Neuronal stem cell (in vitro differentiated cells): Measurements from ENCODE around the gene NLGN1.

Experiments used
- DNase-seq: peaks from one replicate; pipeline ENCODE4 v3.0.0-alpha.2; 2013; ENCODE audit warnings: low spot score
- H2AFZ ChIP-seq: one replicate; pipeline ENCODE4 v1.6.1; 2013; ENCODE audit warnings: mild to moderate bottlenecking, low read length, inconsistent platforms
- H2AK5ac ChIP-seq: 2 replicates; pipeline ENCODE4 v1.6.1; 2013; ENCODE audit warnings: low read depth, mild to moderate bottlenecking, inconsistent platforms, low read length, moderate library complexity, mixed read lengths
- H2BK120ac ChIP-seq: 2 replicates; pipeline ENCODE4 v1.6.1; 2013; ENCODE audit warnings: low read depth, mild to moderate bottlenecking, inconsistent platforms, low read length, moderate library complexity, mixed read lengths
- H2BK12ac ChIP-seq: one replicate; pipeline ENCODE4 v1.6.1; 2013; ENCODE audit warnings: low read length, inconsistent platforms
- H2BK15ac ChIP-seq: 2 replicates; pipeline ENCODE4 v1.6.1; 2013; ENCODE audit warnings: mild to moderate bottlenecking, low read length, inconsistent platforms, mixed read lengths
- H2BK5ac ChIP-seq: one replicate; pipeline ENCODE4 v1.6.1; 2013; ENCODE audit warnings: inconsistent platforms, mild to moderate bottlenecking, low read length, moderate library complexity
- H3K14ac ChIP-seq: one replicate; pipeline ENCODE4 v1.6.1; 2013; ENCODE audit warnings: low read length, inconsistent platforms
- H3K18ac ChIP-seq: 2 replicates; pipeline ENCODE4 v1.6.1; 2013; ENCODE audit warnings: low read length, inconsistent platforms
- H3K23ac ChIP-seq: 2 replicates; pipeline ENCODE4 v1.6.1; 2013; ENCODE audit warnings: low read depth, mild to moderate bottlenecking, mixed read lengths, low read length, inconsistent platforms; ENCODE audit not compliant: poor library complexity
- H3K27ac ChIP-seq: replicated peaks from 3 replicates; pipeline ENCODE4 v1.5.1; 2013; ENCODE audit warnings: low read length, inconsistent platforms
- H3K27me3 ChIP-seq, 3 experiments: 2 replicates each; pipeline ENCODE4 v1.6.1; 2013; ENCODE audit warnings: low read length in 3 of 3, mild to moderate bottlenecking in 2 of 3, inconsistent platforms in 1 of 3, low read depth in 1 of 3, mixed read lengths in 1 of 3, moderate library complexity in 1 of 3; ENCODE audit not compliant: control insufficient read depth in 3 of 3, insufficient read depth in 3 of 3
- H3K36me3 ChIP-seq, 2 donors: replicated peaks in 1 of 2; 2 replicates each; pipeline ENCODE4 v1.6.1; 2013; ENCODE audit warnings: low read length in 2 of 2; ENCODE audit not compliant: control insufficient read depth in 2 of 2, insufficient read depth in 2 of 2
- H3K4ac ChIP-seq: 2 replicates; pipeline ENCODE4 v1.6.1; 2013; ENCODE audit warnings: inconsistent platforms, mild to moderate bottlenecking, low read length, moderate library complexity
- H3K4me1 ChIP-seq, 2 donors: 1 replicate in 1 of 2; 2 replicates in 1 of 2; pipeline ENCODE4 v1.6.1; 2013; ENCODE audit warnings: low read length in 2 of 2, low read depth in 1 of 2; ENCODE audit not compliant: control insufficient read depth in 2 of 2, insufficient read depth in 1 of 2
- H3K4me2 ChIP-seq: one replicate; pipeline ENCODE4 v1.6.1; 2013; ENCODE audit warnings: mild to moderate bottlenecking, low read length, inconsistent platforms; ENCODE audit not compliant: insufficient read depth, poor library complexity, severe bottlenecking
- H3K4me3 ChIP-seq, 2 donors: 2 replicates each; pipeline ENCODE4 v1.5.1; 2013; ENCODE audit warnings: low read length in 2 of 2, mild to moderate bottlenecking in 2 of 2, inconsistent platforms in 1 of 2, moderate library complexity in 1 of 2
- H3K79me1 ChIP-seq: one replicate; pipeline ENCODE4 v1.6.1; 2013; ENCODE audit warnings: low read depth, mild to moderate bottlenecking, inconsistent platforms, low read length, moderate library complexity
- H3K9ac ChIP-seq: one replicate; pipeline ENCODE4 v1.6.1; 2013; ENCODE audit warnings: mild to moderate bottlenecking, low read depth, low read length, inconsistent platforms; ENCODE audit not compliant: poor library complexity
- H3K9me3 ChIP-seq, 2 donors: replicated peaks in 1 of 2; 2 replicates each; pipeline versions ENCODE3 to v1.6.1; 2013; ENCODE audit warnings: low read length in 2 of 2, mild to moderate bottlenecking in 2 of 2, inconsistent platforms in 1 of 2, low read depth in 1 of 2, mixed read lengths in 1 of 2, moderate library complexity in 1 of 2; ENCODE audit not compliant: control insufficient read depth in 2 of 2, insufficient read depth in 1 of 2
- H4K8ac ChIP-seq: one replicate; pipeline ENCODE4 v1.6.1; 2013; ENCODE audit warnings: low read depth, mild to moderate bottlenecking, inconsistent platforms, low read length, moderate library complexity
- H4K91ac ChIP-seq: one replicate; pipeline ENCODE4 v1.6.1; 2013; ENCODE audit warnings: low read length, low read depth, mild to moderate bottlenecking, inconsistent platforms; ENCODE audit not compliant: poor library complexity
- WGBS, 2 donors: extraction: QIAGEN DNeasy Blood & Tissue Kit; methylation state at CpG; one replicate each; pipeline ENCODE4 v1.1.7; 2013; ENCODE audit warnings: missing lambda C conversion rate in 2 of 2, mixed read lengths in 1 of 2; ENCODE audit not compliant: insufficient read length in 2 of 2, insufficient replicate concordance in 1 of 2; ENCODE audit errors: extremely low coverage in 2 of 2; 5-methylcytosine and 5-hydroxymethylcytosine counted together

NLGN1 gene

DNA sequence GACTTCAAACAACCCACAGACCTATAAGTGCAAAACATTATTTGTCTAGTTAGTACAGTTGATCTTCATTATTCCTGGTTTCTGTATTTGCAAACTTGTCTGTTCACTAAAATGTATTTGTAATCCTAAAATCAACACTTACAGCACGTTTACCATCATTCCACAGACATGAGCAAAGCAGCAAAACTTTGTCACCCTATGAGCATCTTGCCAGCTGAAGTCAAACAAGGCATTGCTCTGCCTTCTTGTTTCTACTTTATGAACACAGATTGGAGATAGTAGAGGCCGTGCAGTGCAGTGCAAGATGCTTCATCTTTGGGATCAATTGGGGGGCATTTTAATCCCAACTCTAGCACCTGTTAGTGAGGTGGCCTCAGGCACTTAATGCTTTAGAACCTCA, 202.1 kb downstream of the NLGN1 start:
- H3K79me1 ChIP-seq: peaks cover under 1% of the 10 kb centered on the region
- no peak overlapping the region for H3K23ac ChIP-seq
- H2AFZ ChIP-seq: no peak overlapping the region
- H4K8ac ChIP-seq: no peak overlapping the region
- H3K4me2 ChIP-seq: no peak overlapping the region
- WGBS, 2 donors: no CpG with 5 or more reads among the region's 2 CpGs
- no peak overlapping the region for H3K14ac ChIP-seq
- H3K27me3 ChIP-seq: no peaks in the 10 kb centered on the region
- H3K36me3 ChIP-seq: peaks cover 0 to 5% of the 10 kb centered on the region in 2 donors
- no peak overlapping the region for H2BK120ac ChIP-seq
- no peak overlapping the region for H2BK5ac ChIP-seq
- H3K4me1 ChIP-seq: peaks cover 0 to 4% of the 10 kb centered on the region in 2 donors
- no peak overlapping the region for H3K4ac ChIP-seq
- no peak overlapping the region for H2BK15ac ChIP-seq
- no peak for DNase-seq
- H3K4me3 ChIP-seq: no peak overlapping the region
- no peak overlapping the region for H2AK5ac ChIP-seq
- H4K91ac ChIP-seq: no peak overlapping the region
- H2BK12ac ChIP-seq: no peak overlapping the region
- no peak overlapping the region for H3K18ac ChIP-seq
- no peak overlapping the region for H3K9ac ChIP-seq
- no peak overlapping the region for H3K27ac ChIP-seq
- no peaks in the 10 kb centered on the region for H3K9me3 ChIP-seq

- no peak overlapping the region for H3K27ac ChIP-seq
- H2BK12ac ChIP-seq: no peak overlapping the region
- no peak overlapping the region for H2BK120ac ChIP-seq
- no peak overlapping the region for H2AK5ac ChIP-seq
- no peak overlapping the region for H3K4ac ChIP-seq
- H2BK15ac ChIP-seq: no peak overlapping the region
- H3K36me3 ChIP-seq: no peaks in the 10 kb centered on the region
- no peaks in the 10 kb centered on the region for H3K79me1 ChIP-seq
- no peak overlapping the region for H2AFZ ChIP-seq
- no peak for DNase-seq
- no peak overlapping the region for H2BK5ac ChIP-seq
- H3K4me1 ChIP-seq: no peaks in the 10 kb centered on the region
- H3K9me3 ChIP-seq: no peaks in the 10 kb centered on the region
- H4K91ac ChIP-seq: no peak overlapping the region
- H3K23ac ChIP-seq: no peak overlapping the region
- H4K8ac ChIP-seq: no peak overlapping the region
- H3K18ac ChIP-seq: no peak overlapping the region
- H3K4me2 ChIP-seq: no peak overlapping the region
- no peak overlapping the region for H3K4me3 ChIP-seq
- no peaks in the 10 kb centered on the region for H3K27me3 ChIP-seq
- no peak overlapping the region for H3K9ac ChIP-seq
- H3K14ac ChIP-seq: no peak overlapping the region
Observed at GRCh38 chr3:173614522-173614921, 217.0 kb downstream of the NLGN1 start.

- no peaks in the 10 kb centered on the region for H3K9me3 ChIP-seq
- no peak overlapping the region for H2BK15ac ChIP-seq
- no peak overlapping the region for H2AK5ac ChIP-seq
- no peak overlapping the region for H3K4me3 ChIP-seq
- H2BK12ac ChIP-seq: no peak overlapping the region
- no peak overlapping the region for H3K4me2 ChIP-seq
- H3K79me1 ChIP-seq: no peaks in the 10 kb centered on the region
- no peak overlapping the region for H2AFZ ChIP-seq
- no peak overlapping the region for H3K14ac ChIP-seq
- H3K27me3 ChIP-seq: no peaks in the 10 kb centered on the region
- DNase-seq: no peak
- no peak overlapping the region for H3K23ac ChIP-seq
- H3K27ac ChIP-seq: no peak overlapping the region
- H4K8ac ChIP-seq: no peak overlapping the region
- H2BK120ac ChIP-seq: no peak overlapping the region
- H3K36me3 ChIP-seq: no peaks in the 10 kb centered on the region
- H3K18ac ChIP-seq: no peak overlapping the region
- H3K4ac ChIP-seq: no peak overlapping the region
- H3K4me1 ChIP-seq: no peaks in the 10 kb centered on the region
- no peak overlapping the region for H4K91ac ChIP-seq
- H3K9ac ChIP-seq: no peak overlapping the region
- no peak overlapping the region for H2BK5ac ChIP-seq
Observed at GRCh38 chr3:173615661-173616060, 218.1 kb downstream of the NLGN1 start.

GRCh38 chr3:173617490-173617889, 219.9 kb downstream of the NLGN1 start:
- Histone ChIP-seq H3K27me3 (no peaks in the 10 kb centered on the region), H3K14ac (no peak overlapping the region), H4K8ac (no peak overlapping the region), H3K4me2 (no peak overlapping the region), H3K18ac (no peak overlapping the region), H2BK12ac (no peak overlapping the region), H3K4me3 (no peak overlapping the region), H3K9me3 (no peaks in the 10 kb centered on the region), H3K27ac (no peak overlapping the region), H3K23ac (no peak overlapping the region), H4K91ac (no peak overlapping the region), H3K4me1 (no peaks in the 10 kb centered on the region), H2AFZ (no peak overlapping the region), H3K79me1 (no peaks in the 10 kb centered on the region), H2BK5ac (no peak overlapping the region), H2BK120ac (no peak overlapping the region), H2AK5ac (no peak overlapping the region), H2BK15ac (no peak overlapping the region), H3K4ac (no peak overlapping the region), H3K36me3 (no peaks in the 10 kb centered on the region), H3K9ac (no peak overlapping the region)
- no peak for DNase-seq
- WGBS, 2 donors: no CpG with 5 or more reads among the region's 5 CpGs
